Smooth muscle cell (in vitro differentiated cells): ENCODE results near the gene PDE7B. TPM values are rescaled to one million over a fixed set of nuclear protein-coding genes. Genes with fewer than 3 reads are reported as not detected.

ENCODE experiments used
- DNase-seq: peaks from one replicate; lab custom pipeline; 2025; ENCODE audit not compliant: unreplicated experiment; lab: John Stamatoyannopoulos, UW
- H2AFZ ChIP-seq: fragments of 200-600 bp; sonication (generic); 2 replicates; pipeline ENCODE4 v1.6.0; 2016; ENCODE audit warnings: antibody characterized with exemption, low read depth, mild to moderate bottlenecking
- H3F3A ChIP-seq: fragments of 200-600 bp; sonication (generic); 2 replicates; pipeline ENCODE4 v1.6.0; 2017; ENCODE audit warnings: antibody characterized with exemption, low read depth
- H3K27ac ChIP-seq: fragments of 200-600 bp; sonication (generic); 2 replicates; pipeline ENCODE4 v1.5.1; 2016; ENCODE audit warnings: low read depth, mild to moderate bottlenecking
- H3K27me3 ChIP-seq: fragments of 200-600 bp; sonication (generic); 2 replicates; pipeline ENCODE4 v1.6.1; 2016; ENCODE audit warnings: low read depth, mild to moderate bottlenecking
- H3K36me3 ChIP-seq: fragments of 200-600 bp; sonication (generic); 2 replicates; pipeline ENCODE4 v1.5.1; 2016; ENCODE audit warnings: low read depth
- H3K4me1 ChIP-seq: fragments of 200-600 bp; sonication (generic); 2 replicates; pipeline ENCODE4 v1.5.1; 2016; ENCODE audit warnings: low read depth
- H3K4me2 ChIP-seq: fragments of 200-600 bp; sonication (generic); 2 replicates; pipeline ENCODE4 v1.6.0; 2016; ENCODE audit warnings: mild to moderate bottlenecking
- H3K4me3 ChIP-seq: fragments of 200-600 bp; sonication (generic); 2 replicates; pipeline ENCODE4 v1.5.1; 2016; ENCODE audit warnings: mild to moderate bottlenecking
- H3K79me2 ChIP-seq: fragments of 200-600 bp; sonication (generic); 2 replicates; pipeline ENCODE4 v1.6.0; 2016; ENCODE audit warnings: low read depth, mild to moderate bottlenecking
- H3K9ac ChIP-seq: fragments of 200-600 bp; sonication (generic); 2 replicates; pipeline ENCODE4 v1.6.0; 2016; ENCODE audit warnings: low read depth
- H3K9me3 ChIP-seq: fragments of 200-600 bp; sonication (generic); replicated peaks from 2 replicates; pipeline ENCODE4 v1.5.1; 2016; ENCODE audit warnings: low read depth
- H4K20me1 ChIP-seq: fragments of 200-600 bp; sonication (generic); 2 replicates; pipeline ENCODE4 v1.6.0; 2016; ENCODE audit warnings: low read depth
- CTCF ChIP-seq: fragments of 200-600 bp; sonication (generic); IDR thresholded peaks from 2 replicates; pipeline ENCODE4 v1.5.1; 2017; ENCODE audit warnings: borderline replicate concordance, mild to moderate bottlenecking, antibody characterized with exemption; ENCODE audit not compliant: insufficient read depth, poor library complexity, severe bottlenecking
- WGBS: methylation state at CpG from one replicate; pipeline ENCODE4 v1.1.7; 2016; ENCODE audit warnings: low lambda C conversion rate; 5-methylcytosine and 5-hydroxymethylcytosine counted together
- polyA plus RNA-seq: library from polyadenylated mRNA; unstranded; fragments of >200 nt; fragmentation: Nextera tagmentation; extraction: Ambion mirVana; gene quantifications from 2 replicates; pipeline ENCODE4 v1.2.1, GENCODE V29; 2016
- total RNA-seq: library from RNA; depleted of rRNA; stranded (reverse); fragments of >200 nt; gene quantifications from 2 replicates; pipeline ENCODE4 v1.2.3, GENCODE V29; 2014

PDE7B gene
- total and polyA plus RNA-seq, 2 experiments from 2014 or later = 23.5 to 36.9 TPM

GRCh38 chr6:136173519-136174507, 322.3 kb downstream of the PDE7B start:
- Histone ChIP-seq H3K9me3 (no peaks in the 10 kb centered on the region), H3K27ac (peak overlapping the region; percentile 51), H3K4me1 (no peaks in the 10 kb centered on the region), H4K20me1 (no peaks in the 10 kb centered on the region), H3K9ac (peak overlapping the region; percentile 15), H3K27me3 (no peaks in the 10 kb centered on the region), H3K4me2 (peak overlapping the region; percentile 18), H3K79me2 (no peaks in the 10 kb centered on the region), H3K4me3 (no peak overlapping the region), H3F3A (peaks cover 3% of the 10 kb centered on the region), H2AFZ (peak overlapping the region; percentile 39), H3K36me3 (peaks cover 25% of the 10 kb centered on the region)
- 24% methylated on average over 13 of the region's 13 CpGs for WGBS
- no peak for DNase-seq
- no peak for TF ChIP-seq CTCF

GRCh38 chr6:136174510-136174909, 323.0 kb downstream of the PDE7B start:
- no peaks in the 10 kb centered on the region for H3K4me1 ChIP-seq
- H3K9me3 ChIP-seq = no peaks in the 10 kb centered on the region
- H3K9ac ChIP-seq = peak overlapping the region; percentile 15
- WGBS = 88% methylated on average over 2 of the region's 2 CpGs
- no peaks in the 10 kb centered on the region for H4K20me1 ChIP-seq
- H3K27me3 ChIP-seq = no peaks in the 10 kb centered on the region
- H3K27ac ChIP-seq = peak overlapping the region; percentile 51
- H3K4me3 ChIP-seq = no peak overlapping the region
- no peak for TF ChIP-seq CTCF
- H3K79me2 ChIP-seq = no peaks in the 10 kb centered on the region
- H3F3A ChIP-seq = peaks cover 3% of the 10 kb centered on the region
- no peak for DNase-seq
- no peak overlapping the region for H2AFZ ChIP-seq
- H3K4me2 ChIP-seq = peak overlapping the region; percentile 18
- H3K36me3 ChIP-seq = peaks cover 28% of the 10 kb centered on the region

- Histone ChIP-seq H3F3A (peaks cover 3% of the 10 kb centered on the region), H3K4me1 (no peaks in the 10 kb centered on the region), H3K79me2 (no peaks in the 10 kb centered on the region), H3K36me3 (peaks cover 20% of the 10 kb centered on the region), H3K27ac (no peak overlapping the region), H3K9me3 (no peaks in the 10 kb centered on the region), H3K4me3 (no peak overlapping the region), H3K4me2 (no peak overlapping the region), H2AFZ (no peak overlapping the region), H4K20me1 (no peaks in the 10 kb centered on the region), H3K9ac (no peak overlapping the region), H3K27me3 (no peaks in the 10 kb centered on the region)
- WGBS = 87% methylated on average over 1 of the region's 1 CpG
- no peak for TF ChIP-seq CTCF
- DNase-seq = no peak
These were observed 324.4 kb downstream of the PDE7B start for GRCh38 chr6:136175873-136176272.
